Hippocampal formation (tissue), 2 donors: ENCODE measurements around the gene LTB4R2.
"Not testable (repeated sequence)": the region's sequence is repeated elsewhere in the genome, so short reads cannot be mapped to it uniquely, and the experiment has no call there.

Source experiments
- DNase-seq, 2 donors: peaks; one replicate each; lab custom pipeline; 2025; lab: John Stamatoyannopoulos, UW

The LTB4R2 gene

GRCh38 chr14:24340606-24341005 is 30.7 kb downstream of the LTB4R2 start:
- no peak for DNase-seq

GRCh38 chr14:24342889-24343288 is 32.9 kb downstream of the LTB4R2 start:
- no peak for DNase-seq

- no peak for DNase-seq
These were observed 34.1 kb downstream of the LTB4R2 start for GRCh38 chr14:24343795-24344660.

GRCh38 chr14:24347134-24347533 is 37.2 kb downstream of the LTB4R2 start:
- DNase-seq = no peak

GRCh38 chr14:24348186-24348585 is 38.2 kb downstream of the LTB4R2 start:
- DNase-seq = no peak

- no peak for DNase-seq
These were observed 39.8 kb downstream of the LTB4R2 start for GRCh38 chr14:24349742-24350141.

GRCh38 chr14:24351517-24351916 is 41.6 kb downstream of the LTB4R2 start:
- no peak for DNase-seq

- no peak for DNase-seq
These were observed 43.9 kb downstream of the LTB4R2 start for GRCh38 chr14:24353559-24354481.

- DNase-seq = not testable (repeated sequence)
These were observed 44.5 kb downstream of the LTB4R2 start for GRCh38 chr14:24354482-24354825.

- no peak for DNase-seq
These were observed 45.1 kb downstream of the LTB4R2 start for GRCh38 chr14:24355009-24355408.

- no peak for DNase-seq
These were observed 46.3 kb downstream of the LTB4R2 start for GRCh38 chr14:24356208-24356607.

GRCh38 chr14:24360281-24360680 is 50.3 kb downstream of the LTB4R2 start:
- DNase-seq = no peak

- DNase-seq = no peak
These were observed 51.4 kb downstream of the LTB4R2 start for GRCh38 chr14:24361326-24361725.
